Measurements from ENCODE around the gene GRIFIN.

The GRIFIN gene

DNA sequence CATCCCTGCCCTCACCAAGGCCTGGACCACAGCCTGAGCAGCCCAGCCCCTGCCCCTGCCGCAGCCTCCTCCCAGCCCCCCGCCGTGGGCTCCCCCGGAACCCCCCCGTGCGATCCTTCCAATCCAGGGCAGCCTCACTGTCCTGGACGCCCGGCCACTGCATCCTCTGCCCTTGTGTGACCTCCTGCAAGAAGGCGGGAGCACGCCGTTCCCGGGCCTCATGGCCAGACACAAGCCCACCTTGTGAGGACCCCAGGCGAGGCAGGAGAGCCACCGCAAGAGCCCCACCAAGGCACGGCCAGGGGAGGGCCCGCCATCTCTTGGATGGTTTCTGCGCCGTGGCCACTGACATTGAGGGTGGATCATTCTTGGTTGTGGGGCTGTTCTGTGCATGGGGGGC is 35.6 kb upstream of the GRIFIN start:
- H3K4me3 ChIP-seq (ENCODE audit: insufficient read length, low read depth) = no peak overlapping the region
- peaks cover 4% of the 10 kb centered on the region for H3K27me3 ChIP-seq (ENCODE audit: insufficient read depth, insufficient read length)
- no peaks in the 10 kb centered on the region for H3K9me3 ChIP-seq (ENCODE audit: insufficient read depth, low read length)
- H3K4me1 ChIP-seq (ENCODE audit: insufficient read depth, insufficient read length) = peaks cover 50% of the 10 kb centered on the region
- DNase-seq (ENCODE audit: low read depth, low spot score) = no peak
- H3K9ac ChIP-seq (ENCODE audit: insufficient read length, low read depth) = peak overlapping the region; percentile 8
- H3K36me3 ChIP-seq (ENCODE audit: insufficient read depth, insufficient read length, low read length) = no peaks in the 10 kb centered on the region
- TF ChIP-seq ZNF274 (IDR thresholded peaks at IDR 0.05; ENCODE audit: low read depth, low read length) = no peak

DNA sequence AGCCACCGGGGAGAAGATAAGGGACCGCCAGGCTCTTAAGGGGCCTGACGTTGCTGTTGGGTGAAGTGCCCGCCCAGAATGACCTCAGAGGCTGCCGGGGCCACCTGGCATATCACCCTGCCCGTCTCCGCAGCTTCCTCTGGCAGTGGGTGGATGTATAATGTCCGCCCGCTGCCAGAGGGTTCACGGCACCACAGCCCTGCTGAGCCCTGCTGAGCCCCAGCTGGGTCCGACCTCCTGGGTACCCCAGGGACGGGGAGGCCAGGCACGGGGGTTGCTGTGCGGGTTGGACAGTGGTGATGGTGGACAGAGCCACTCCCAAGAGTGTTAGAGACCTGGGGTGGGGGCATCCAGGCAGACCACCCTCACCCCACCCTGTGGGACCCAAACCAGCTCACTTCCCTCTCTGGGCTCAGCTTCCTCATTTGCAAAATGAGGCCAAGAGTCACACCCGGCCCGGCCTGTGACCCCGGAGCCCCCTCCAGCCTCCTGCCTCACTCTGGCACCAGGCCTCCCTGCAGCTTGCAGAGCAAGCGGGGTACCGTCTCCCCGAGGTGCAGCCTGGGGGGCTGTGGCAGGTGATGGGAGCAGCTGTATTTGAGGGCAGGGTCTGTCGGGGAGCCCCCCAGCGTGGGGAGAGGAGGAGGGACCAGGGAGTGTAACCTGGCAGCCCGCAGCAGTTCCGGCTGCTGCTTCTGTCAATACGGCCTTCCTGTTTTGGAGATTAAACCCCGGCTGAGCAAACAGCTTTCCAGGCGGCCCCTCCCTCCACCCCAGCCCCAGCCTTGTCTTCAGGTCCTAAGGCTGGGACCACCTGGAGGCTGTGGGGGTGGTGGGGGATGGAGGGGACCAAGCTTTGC is 34.9 kb upstream of the GRIFIN start:
- H3K27me3 ChIP-seq (ENCODE audit: insufficient read depth, insufficient read length) = peaks cover 2% of the 10 kb centered on the region
- no peaks in the 10 kb centered on the region for H3K36me3 ChIP-seq (ENCODE audit: insufficient read depth, insufficient read length, low read length)
- H3K4me3 ChIP-seq (ENCODE audit: insufficient read length, low read depth) = no peak overlapping the region
- DNase-seq (ENCODE audit: low read depth, low spot score) = no peak
- TF ChIP-seq ZNF274 (IDR thresholded peaks at IDR 0.05; ENCODE audit: low read depth, low read length) (no peak), SUZ12 (IDR thresholded peaks at IDR 0.05; ENCODE audit: extremely low read depth, insufficient read depth, insufficient read length) (no peak), YY1 (IDR thresholded peaks at IDR 0.05; ENCODE audit: insufficient read depth, insufficient read length) (no peak)
- H3K9me3 ChIP-seq (ENCODE audit: insufficient read depth, low read length) = no peaks in the 10 kb centered on the region
- peak overlapping the region; percentile 17 for H3K9ac ChIP-seq (ENCODE audit: insufficient read length, low read depth)
- H3K4me1 ChIP-seq (ENCODE audit: insufficient read depth, insufficient read length) = peaks cover 46% of the 10 kb centered on the region

DNA sequence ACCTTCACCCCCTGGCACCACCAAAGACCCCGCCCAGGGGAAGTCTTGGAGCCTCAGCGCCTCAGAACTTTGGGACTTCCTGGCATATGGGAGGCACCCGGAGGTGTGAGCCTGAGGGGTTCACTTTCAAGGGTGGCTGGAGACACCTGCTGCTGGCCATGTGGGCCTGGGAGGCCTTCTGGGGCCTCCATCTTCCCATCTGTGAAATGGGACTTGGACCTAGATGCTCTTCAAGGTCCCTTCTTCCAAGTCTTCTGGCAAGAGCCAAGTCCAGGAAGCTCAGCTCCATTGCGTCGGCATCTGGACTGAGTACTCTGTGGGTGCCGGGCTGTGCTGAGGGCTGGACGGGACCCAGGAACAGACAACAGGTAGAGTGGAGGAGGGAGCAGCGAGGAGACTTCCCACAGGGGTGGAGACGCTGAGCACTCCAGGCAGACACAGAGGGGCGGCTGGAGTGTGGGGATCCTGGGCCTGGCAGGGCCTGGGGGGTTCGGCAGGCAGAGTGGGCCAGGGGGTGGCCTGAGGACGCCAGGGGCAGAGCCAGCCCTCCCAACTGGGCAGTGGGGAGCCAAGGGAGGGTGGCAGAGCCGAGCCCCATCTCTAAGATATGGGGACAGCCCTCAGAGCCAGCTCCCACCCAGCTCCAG is 34.1 kb upstream of the GRIFIN start:
- Histone ChIP-seq H3K4me1 (ENCODE audit: insufficient read depth, insufficient read length) (peaks cover 39% of the 10 kb centered on the region), H3K4me3 (ENCODE audit: insufficient read length, low read depth) (no peak overlapping the region), H3K27me3 (ENCODE audit: insufficient read depth, insufficient read length) (no peaks in the 10 kb centered on the region), H3K9me3 (ENCODE audit: insufficient read depth, low read length) (no peaks in the 10 kb centered on the region), H3K9ac (ENCODE audit: insufficient read length, low read depth) (peak overlapping the region; percentile 17), H3K36me3 (ENCODE audit: insufficient read depth, insufficient read length, low read length) (no peaks in the 10 kb centered on the region)
- TF ChIP-seq ZNF274 (IDR thresholded peaks at IDR 0.05; ENCODE audit: low read depth, low read length) (no peak), YY1 (IDR thresholded peaks at IDR 0.05; ENCODE audit: insufficient read depth, insufficient read length) (no peak), SUZ12 (IDR thresholded peaks at IDR 0.05; ENCODE audit: extremely low read depth, insufficient read depth, insufficient read length) (no peak)
- no peak for DNase-seq (ENCODE audit: low read depth, low spot score)

DNA sequence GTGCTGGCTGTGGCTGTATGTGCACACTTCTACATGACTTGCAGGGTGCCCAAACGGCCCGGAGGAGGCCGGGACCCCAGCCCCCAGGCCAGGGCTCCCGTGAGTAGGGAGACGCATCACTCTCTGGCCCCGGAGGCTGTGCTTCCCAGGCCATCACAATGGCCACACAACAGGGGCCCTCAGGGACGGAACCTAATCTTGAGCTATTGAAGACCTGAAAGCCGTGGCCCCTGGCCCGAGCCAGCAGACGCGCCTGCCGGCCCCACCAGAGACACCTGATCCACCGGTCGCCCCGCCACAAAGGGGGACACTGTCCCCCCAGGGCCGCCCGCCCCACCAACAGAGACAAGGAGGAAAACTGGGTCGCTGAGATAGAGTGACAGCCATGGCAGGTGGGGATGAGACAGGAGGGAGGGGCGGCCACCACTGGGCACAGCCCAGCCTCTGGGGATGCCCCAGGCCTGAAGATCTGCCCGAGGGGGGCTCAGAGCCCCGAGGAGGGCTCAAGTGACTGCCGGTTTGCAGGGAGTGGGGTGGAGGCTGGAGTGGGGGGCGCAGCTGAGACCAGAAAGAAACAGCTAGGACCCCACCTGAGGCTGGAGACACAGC is 33.2 kb upstream of the GRIFIN start:
- Histone ChIP-seq H3K9me3 (ENCODE audit: insufficient read depth, low read length) (no peaks in the 10 kb centered on the region), H3K36me3 (ENCODE audit: insufficient read depth, insufficient read length, low read length) (no peaks in the 10 kb centered on the region), H3K4me1 (ENCODE audit: insufficient read depth, insufficient read length) (peaks cover 43% of the 10 kb centered on the region), H3K4me3 (ENCODE audit: insufficient read length, low read depth) (no peak overlapping the region), H3K9ac (ENCODE audit: insufficient read length, low read depth) (peak overlapping the region; percentile 21), H3K27me3 (ENCODE audit: insufficient read depth, insufficient read length) (no peaks in the 10 kb centered on the region)
- TF ChIP-seq SUZ12 (IDR thresholded peaks at IDR 0.05; ENCODE audit: extremely low read depth, insufficient read depth, insufficient read length) = no peak
- no peak for TF ChIP-seq ZNF274 (IDR thresholded peaks at IDR 0.05; ENCODE audit: low read depth, low read length)
- TF ChIP-seq YY1 (IDR thresholded peaks at IDR 0.05; ENCODE audit: insufficient read depth, insufficient read length) = no peak
- no peak for DNase-seq (ENCODE audit: low read depth, low spot score)

DNA sequence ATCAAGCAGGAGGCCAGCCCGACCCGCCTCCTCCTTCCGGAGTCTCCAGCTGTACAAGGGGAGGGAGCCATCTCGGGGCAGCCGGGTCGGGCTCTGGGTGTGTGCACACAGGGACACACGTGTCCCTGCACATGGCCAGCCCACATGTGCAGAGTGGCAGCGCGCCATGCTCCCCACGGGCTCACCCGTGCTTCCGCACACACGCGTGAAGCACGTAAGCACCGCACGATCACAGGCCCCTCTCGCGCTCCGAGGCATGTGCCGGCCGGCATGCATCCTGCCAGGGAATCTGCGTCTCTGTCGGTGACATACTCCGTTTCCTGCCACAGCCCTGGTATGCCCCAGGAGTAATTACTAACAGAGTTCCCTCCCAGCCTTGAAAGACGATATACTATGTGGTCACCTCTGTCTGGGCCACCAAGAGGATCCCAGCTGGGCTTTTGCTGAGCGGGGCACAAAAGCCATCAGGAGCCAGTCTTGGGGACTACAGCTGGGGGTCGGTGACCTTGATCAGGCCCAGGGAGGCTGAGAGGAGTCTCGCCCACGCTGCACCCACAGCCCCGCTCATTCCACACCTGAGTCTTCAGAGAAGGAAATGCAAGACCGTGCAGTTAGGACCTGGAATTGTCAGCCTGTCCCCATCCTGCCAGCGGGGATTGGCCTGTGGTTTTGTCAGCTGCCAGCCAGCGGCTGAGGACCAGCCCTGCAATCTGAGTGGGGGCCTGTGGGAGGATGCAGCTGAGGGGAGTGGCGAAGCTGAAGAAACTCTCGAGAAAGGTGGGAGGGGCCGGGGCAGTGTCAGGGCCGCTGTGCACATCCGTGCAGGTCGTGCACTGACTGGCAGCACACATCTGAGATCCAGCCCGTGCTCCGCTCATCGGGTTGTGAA is 32.4 kb upstream of the GRIFIN start:
- Histone ChIP-seq H3K36me3 (ENCODE audit: insufficient read depth, insufficient read length, low read length) (no peaks in the 10 kb centered on the region), H3K27me3 (ENCODE audit: insufficient read depth, insufficient read length) (no peaks in the 10 kb centered on the region), H3K9me3 (ENCODE audit: insufficient read depth, low read length) (no peaks in the 10 kb centered on the region), H3K4me3 (ENCODE audit: insufficient read length, low read depth) (no peak overlapping the region), H3K4me1 (ENCODE audit: insufficient read depth, insufficient read length) (peaks cover 41% of the 10 kb centered on the region), H3K9ac (ENCODE audit: insufficient read length, low read depth) (peak overlapping the region; percentile 61)
- DNase-seq (ENCODE audit: low read depth, low spot score) = no peak
- TF ChIP-seq YY1 (IDR thresholded peaks at IDR 0.05; ENCODE audit: insufficient read depth, insufficient read length) (no peak), ZNF274 (IDR thresholded peaks at IDR 0.05; ENCODE audit: low read depth, low read length) (no peak), SUZ12 (IDR thresholded peaks at IDR 0.05; ENCODE audit: extremely low read depth, insufficient read depth, insufficient read length) (no peak)

DNA sequence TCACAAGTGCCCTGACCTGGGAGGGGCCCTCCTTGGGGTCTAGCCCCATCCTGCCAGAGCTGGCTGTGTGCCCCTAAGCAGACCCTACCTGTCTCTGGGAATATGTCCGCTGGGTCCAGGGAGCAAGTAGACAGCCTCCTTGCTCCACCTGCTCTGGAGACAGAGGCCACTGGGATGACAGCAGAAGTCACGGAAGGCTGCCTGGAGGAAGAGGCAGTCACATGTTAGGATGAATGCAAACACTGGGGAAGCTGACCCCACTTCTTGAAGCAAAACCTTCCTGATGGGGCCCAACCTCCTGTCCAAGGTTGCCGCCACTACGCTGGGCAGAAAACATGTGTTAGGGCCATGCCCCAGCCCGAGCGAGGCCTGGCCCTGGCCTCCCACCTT is 31.7 kb upstream of the GRIFIN start:
- no peaks in the 10 kb centered on the region for H3K27me3 ChIP-seq (ENCODE audit: insufficient read depth, insufficient read length)
- H3K36me3 ChIP-seq (ENCODE audit: insufficient read depth, insufficient read length, low read length) = no peaks in the 10 kb centered on the region
- peaks cover 42% of the 10 kb centered on the region for H3K4me1 ChIP-seq (ENCODE audit: insufficient read depth, insufficient read length)
- H3K9me3 ChIP-seq (ENCODE audit: insufficient read depth, low read length) = no peaks in the 10 kb centered on the region
- DNase-seq (ENCODE audit: low read depth, low spot score) = no peak
- no peak for TF ChIP-seq YY1 (IDR thresholded peaks at IDR 0.05; ENCODE audit: insufficient read depth, insufficient read length)
- no peak for TF ChIP-seq SUZ12 (IDR thresholded peaks at IDR 0.05; ENCODE audit: extremely low read depth, insufficient read depth, insufficient read length)
- no peak for TF ChIP-seq ZNF274 (IDR thresholded peaks at IDR 0.05; ENCODE audit: low read depth, low read length)
- H3K4me3 ChIP-seq (ENCODE audit: insufficient read length, low read depth) = no peak overlapping the region
- no peak overlapping the region for H3K9ac ChIP-seq (ENCODE audit: insufficient read length, low read depth)

Data from NT2/D1 (cell line).